ENCODE data around the gene OR4S1.
"Not testable (repeated sequence)": the region's sequence is repeated elsewhere in the genome, so short reads cannot be mapped to it uniquely, and the experiment has no call there.

DNA sequence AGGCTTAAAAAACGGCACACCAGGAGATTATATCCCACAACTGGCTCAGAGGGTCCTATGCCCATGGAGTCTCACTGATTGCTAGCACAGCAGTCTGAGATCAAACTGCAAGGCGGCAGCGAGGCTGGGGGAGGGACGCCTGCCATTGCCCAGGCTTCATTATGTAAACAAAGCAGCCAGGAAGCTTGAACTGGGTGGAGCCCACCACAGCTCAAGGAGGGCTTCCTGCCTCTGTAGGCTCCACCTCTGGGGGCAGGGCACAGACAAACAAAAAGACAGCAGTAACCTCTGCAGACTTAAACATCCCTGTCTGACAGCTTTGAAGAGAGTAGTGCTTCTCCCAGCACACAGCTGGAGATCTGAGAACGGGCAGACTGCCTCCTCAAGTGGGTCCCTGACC is 40.3 kb downstream of the OR4S1 start:
- TF ChIP-seq, protein P1, sequence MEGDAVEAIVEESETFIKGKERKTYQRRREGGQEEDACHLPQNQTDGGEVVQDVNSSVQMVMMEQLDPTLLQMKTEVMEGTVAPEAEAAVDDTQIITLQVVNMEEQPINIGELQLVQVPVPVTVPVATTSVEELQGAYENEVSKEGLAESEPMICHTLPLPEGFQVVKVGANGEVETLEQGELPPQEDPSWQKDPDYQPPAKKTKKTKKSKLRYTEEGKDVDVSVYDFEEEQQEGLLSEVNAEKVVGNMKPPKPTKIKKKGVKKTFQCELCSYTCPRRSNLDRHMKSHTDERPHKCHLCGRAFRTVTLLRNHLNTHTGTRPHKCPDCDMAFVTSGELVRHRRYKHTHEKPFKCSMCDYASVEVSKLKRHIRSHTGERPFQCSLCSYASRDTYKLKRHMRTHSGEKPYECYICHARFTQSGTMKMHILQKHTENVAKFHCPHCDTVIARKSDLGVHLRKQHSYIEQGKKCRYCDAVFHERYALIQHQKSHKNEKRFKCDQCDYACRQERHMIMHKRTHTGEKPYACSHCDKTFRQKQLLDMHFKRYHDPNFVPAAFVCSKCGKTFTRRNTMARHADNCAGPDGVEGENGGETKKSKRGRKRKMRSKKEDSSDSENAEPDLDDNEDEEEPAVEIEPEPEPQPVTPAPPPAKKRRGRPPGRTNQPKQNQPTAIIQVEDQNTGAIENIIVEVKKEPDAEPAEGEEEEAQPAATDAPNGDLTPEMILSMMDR (conservative IDR thresholded peaks at IDR 0.05), result not testable (repeated sequence)
- not testable (repeated sequence) for TF ChIP-seq EZH2 (IDR thresholded peaks at IDR 0.05; ENCODE audit: low read depth)

Measured in PC-9 (cell line).